T-cell (primary cell): ENCODE results near the gene RFXAP. TPM values are rescaled to one million over a fixed set of nuclear protein-coding genes. Genes with fewer than 3 reads are reported as not detected.
A peak's percentile ranks its signal among the peaks of the same experiment; 100 is the strongest.

Experiments
- ATAC-seq, 4 experiments: fragments of 200-7000 bp in 3 of 4; fragments of 150-1000 bp in 1 of 4; cut with Tn5 transposase; replicated peaks in 1 of 4; 1 replicate in 3 of 4; 2 replicates in 1 of 4; pipeline ENCODE4 v1.10.0; 2021; ENCODE audit warnings: moderate library complexity in 3 of 4, mild to moderate bottlenecking in 2 of 4, moderate number of reproducible peaks in 1 of 4
- CTCF ChIA-PET, 2 donors: fragments of 300-600 bp; sonication (Branson Sonifier 250); formaldehyde crosslinking; loops; one replicate each; lab custom pipeline; 2022; ENCODE audit warnings: antibody characterized with exemption in 2 of 2; lab: Charles Lee
- POLR2A ChIA-PET, 2 donors: fragments of 300-600 bp; sonication (Branson Sonifier 250); formaldehyde crosslinking; loops; one replicate each; lab custom pipeline; 2022; ENCODE audit warnings: antibody characterized with exemption in 2 of 2; lab: Charles Lee
- DNase-seq, 35 experiments: peaks; one replicate each; pipeline versions ENCODE4 v3.0.0 to v3.0.0-alpha.2; 2013 to 2023
- H3K27ac ChIP-seq: one replicate; pipeline ENCODE4 v1.5.1; 2013; ENCODE audit warnings: low read length
- H3K27me3 ChIP-seq, 2 experiments: replicated peaks in 1 of 2; 1 replicate in 1 of 2; 2 replicates in 1 of 2; pipeline versions ENCODE4 v1.6.1 to v1.7.0; 2013; ENCODE audit warnings: low read length in 1 of 2, mixed read lengths in 1 of 2; ENCODE audit not compliant: control insufficient read depth in 2 of 2, insufficient read depth in 2 of 2; ENCODE audit errors: extremely low read depth in 1 of 2
- H3K36me3 ChIP-seq, 2 donors: 1 replicate in 1 of 2; 2 replicates in 1 of 2; pipeline versions ENCODE4 v1.6.1 to v1.7.0; 2013; ENCODE audit warnings: low read length in 1 of 2; ENCODE audit not compliant: control insufficient read depth in 2 of 2, insufficient read depth in 1 of 2; ENCODE audit errors: extremely low read depth in 1 of 2
- H3K4me1 ChIP-seq, 2 experiments: 1 replicate in 1 of 2; 2 replicates in 1 of 2; pipeline versions ENCODE4 v1.6.1 to v1.7.0; 2013; ENCODE audit warnings: low read length in 2 of 2, mixed read lengths in 1 of 2; ENCODE audit not compliant: insufficient read depth in 2 of 2, control insufficient read depth in 1 of 2; ENCODE audit errors: extremely low read depth in 1 of 2
- H3K4me3 ChIP-seq, 2 donors: 1 replicate in 1 of 2; 2 replicates in 1 of 2; pipeline versions ENCODE4 v1.5.1 to v1.7.0; 2013; ENCODE audit warnings: mild to moderate bottlenecking in 2 of 2, low read length in 1 of 2, moderate library complexity in 1 of 2; ENCODE audit not compliant: control insufficient read depth in 1 of 2; ENCODE audit errors: extremely low read depth in 1 of 2
- H3K9me3 ChIP-seq: 2 replicates; pipeline ENCODE4 v1.7.0; 2013
- H3K27ac Mint-ChIP-seq, 2 donors: one replicate each; pipeline ENCODE4 v1.8.0; 2020 to 2021; ENCODE audit warnings: mild to moderate bottlenecking in 2 of 2, mixed read lengths in 2 of 2
- H3K27me3 Mint-ChIP-seq, 2 donors: one replicate each; pipeline ENCODE4 v1.8.0; 2021 to 2022; ENCODE audit warnings: mixed read lengths in 2 of 2
- H3K36me3 Mint-ChIP-seq: one replicate; pipeline ENCODE4 v1.8.0; 2021; ENCODE audit warnings: mixed read lengths
- H3K4me1 Mint-ChIP-seq, 3 donors: one replicate each; pipeline ENCODE4 v1.8.0; 2020 to 2022; ENCODE audit warnings: mixed read lengths in 3 of 3, mild to moderate bottlenecking in 1 of 3
- H3K4me3 Mint-ChIP-seq, 3 donors: one replicate each; pipeline ENCODE4 v1.8.0; 2020 to 2022; ENCODE audit warnings: mild to moderate bottlenecking in 3 of 3, mixed read lengths in 3 of 3, moderate library complexity in 3 of 3
- H3K9me3 Mint-ChIP-seq, 3 donors: one replicate each; pipeline ENCODE4 v1.8.0; 2020 to 2022; ENCODE audit warnings: mixed read lengths in 3 of 3
- WGBS: methylation state at CpG from one replicate; pipeline ENCODE4 v1.1.5; 2013; ENCODE audit warnings: missing lambda C conversion rate; ENCODE audit not compliant: insufficient coverage; 5-methylcytosine and 5-hydroxymethylcytosine counted together
- total RNA-seq, 35 experiments: library from RNA in 6 of 35; stranded (reverse) in 6 of 35; fragments of 120-200 nt in 1 of 35; gene quantifications; one replicate each; pipeline versions ENCODE4 v1.2.1 to v1.2.4 and lab custom pipeline; 2013 to 2026

The RFXAP gene
- total RNA-seq, 5 donors from 2014 or later (not counting 1 experiment from before 2014, with no cell fraction given), result 6.5 to 13.4 (median 9.0) TPM

DNA sequence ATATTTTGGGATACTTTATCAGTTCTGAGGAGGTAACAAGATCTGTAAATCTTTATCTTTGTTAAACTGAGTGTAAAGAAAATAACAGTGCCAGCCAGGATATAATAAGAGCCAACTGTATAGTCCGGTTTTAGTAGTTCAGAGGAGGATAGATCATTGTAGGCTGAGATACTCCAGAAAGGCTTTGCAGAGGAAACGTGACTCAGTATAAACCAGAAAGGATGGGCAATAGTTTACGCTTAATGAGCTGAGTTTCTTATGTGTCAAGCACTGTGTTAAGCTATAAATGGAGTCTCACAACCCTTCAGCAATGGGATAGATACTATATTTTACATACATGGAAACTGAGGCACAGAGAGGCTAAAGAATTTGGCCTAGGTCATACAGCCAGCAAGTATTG, 3.8 kb downstream of the RFXAP start:
- peaks cover 6% of the 10 kb centered on the region for H3K36me3 Mint-ChIP-seq
- ATAC-seq (no peak), DNase-seq (no peak)
- no peaks in the 10 kb centered on the region for H3K9me3 Mint-ChIP-seq
- no peaks in the 10 kb centered on the region for H3K9me3 ChIP-seq
- H3K4me3 Mint-ChIP-seq, result peak overlapping the region in 1 of 3 donors; percentile 5
- WGBS, result 100% methylated on average over 1 of the region's 3 CpGs
- H3K4me1 ChIP-seq, result peaks cover 13 to 25% of the 10 kb centered on the region in 2 experiments
- no peaks in the 10 kb centered on the region for H3K27me3 Mint-ChIP-seq
- no peak overlapping the region for H3K27ac ChIP-seq
- H3K36me3 ChIP-seq, result peaks cover 0 to 10% of the 10 kb centered on the region in 2 donors
- H3K4me3 ChIP-seq, result no peak overlapping the region
- peaks cover 59 to 61% (median 60%) of the 10 kb centered on the region in 3 donors for H3K4me1 Mint-ChIP-seq
- ChIA-PET CTCF (interaction anchor here (0.6 to 1.5 kb wide), 2 partner anchors 13 to 230 kb away, joined by 3 to 4 read pairs; no protein-coding TSS in a partner anchor), POLR2A (no interaction called here)
- H3K27me3 ChIP-seq, result no peaks in the 10 kb centered on the region
- H3K27ac Mint-ChIP-seq, result peak overlapping the region in 1 of 2 donors; percentile 29

DNA sequence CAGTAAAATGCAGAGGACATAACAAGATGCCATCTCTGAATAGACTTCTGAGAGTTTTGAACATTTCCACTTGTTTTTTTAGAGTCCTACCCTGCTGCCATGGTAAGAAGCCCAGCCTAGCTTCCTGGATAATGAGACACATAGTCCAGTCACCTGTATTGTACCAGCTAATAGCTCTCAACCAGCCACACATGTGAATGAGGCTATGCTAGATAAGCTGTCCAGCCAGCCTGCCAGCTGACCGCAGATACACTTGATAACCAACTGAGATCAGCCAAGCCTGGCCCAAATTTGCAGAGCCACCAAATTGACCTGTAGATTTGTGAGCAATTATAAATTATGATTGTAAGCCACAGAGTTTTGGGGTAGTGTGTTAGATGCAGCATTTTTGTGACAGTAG, 10.7 kb downstream of the RFXAP start:
- Histone ChIP-seq H3K4me3 (no peak overlapping the region), H3K9me3 (no peaks in the 10 kb centered on the region), H3K27ac (no peak overlapping the region), H3K36me3 (peaks cover 5 to 19% of the 10 kb centered on the region in 2 donors), H3K4me1 (no peaks in the 10 kb centered on the region), H3K27me3 (no peaks in the 10 kb centered on the region)
- no peak for ATAC-seq
- no peaks in the 10 kb centered on the region for H3K9me3 Mint-ChIP-seq
- no peak overlapping the region for H3K27ac Mint-ChIP-seq
- ChIA-PET CTCF (no interaction called here), POLR2A (interaction anchor here in 1 of 2 donors (0.7 kb wide), 1 partner anchor 20 kb away, joined by 4 read pairs; no protein-coding TSS in a partner anchor)
- WGBS, result 89% methylated on average over 1 of the region's 1 CpG
- H3K36me3 Mint-ChIP-seq, result peaks cover 25% of the 10 kb centered on the region
- H3K27me3 Mint-ChIP-seq, result no peaks in the 10 kb centered on the region
- peaks cover 2 to 6% (median 4%) of the 10 kb centered on the region in 3 donors for H3K4me1 Mint-ChIP-seq
- no peak for DNase-seq
- no peak overlapping the region for H3K4me3 Mint-ChIP-seq

DNA sequence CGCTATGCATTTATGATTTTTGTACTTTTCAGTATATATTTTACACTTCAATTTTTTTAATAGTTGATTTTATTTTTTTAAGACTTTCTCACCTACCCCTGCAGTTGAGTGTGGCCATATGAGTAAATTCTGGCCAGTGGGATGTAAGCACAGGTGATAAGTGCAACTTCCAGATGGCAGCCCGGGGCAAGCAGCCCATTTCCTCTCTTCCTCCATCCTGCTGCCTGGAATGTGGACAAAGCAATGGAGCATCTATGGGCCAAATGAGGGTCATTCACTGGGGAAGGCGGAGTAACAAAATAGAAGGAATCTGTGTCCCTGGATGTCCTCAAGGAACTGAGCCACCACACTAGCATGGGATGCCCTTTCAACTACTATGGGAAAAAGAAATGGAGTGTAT, 12.3 kb downstream of the RFXAP start:
- H3K9me3 ChIP-seq, result no peaks in the 10 kb centered on the region
- ATAC-seq (no peak), DNase-seq (no peak)
- H3K27me3 ChIP-seq, result no peaks in the 10 kb centered on the region
- Mint-ChIP-seq H3K4me1 (no peaks in the 10 kb centered on the region), H3K9me3 (no peaks in the 10 kb centered on the region), H3K27ac (no peak overlapping the region), H3K36me3 (peaks cover 26% of the 10 kb centered on the region), H3K27me3 (no peaks in the 10 kb centered on the region), H3K4me3 (no peak overlapping the region)
- ChIA-PET CTCF (no interaction called here), POLR2A (no interaction called here)
- no CpG with 5 or more reads among the region's 3 CpGs for WGBS
- H3K36me3 ChIP-seq, result peaks cover 5 to 13% of the 10 kb centered on the region in 2 donors
- H3K4me3 ChIP-seq, result no peak overlapping the region
- H3K27ac ChIP-seq, result no peak overlapping the region
- no peaks in the 10 kb centered on the region for H3K4me1 ChIP-seq

DNA sequence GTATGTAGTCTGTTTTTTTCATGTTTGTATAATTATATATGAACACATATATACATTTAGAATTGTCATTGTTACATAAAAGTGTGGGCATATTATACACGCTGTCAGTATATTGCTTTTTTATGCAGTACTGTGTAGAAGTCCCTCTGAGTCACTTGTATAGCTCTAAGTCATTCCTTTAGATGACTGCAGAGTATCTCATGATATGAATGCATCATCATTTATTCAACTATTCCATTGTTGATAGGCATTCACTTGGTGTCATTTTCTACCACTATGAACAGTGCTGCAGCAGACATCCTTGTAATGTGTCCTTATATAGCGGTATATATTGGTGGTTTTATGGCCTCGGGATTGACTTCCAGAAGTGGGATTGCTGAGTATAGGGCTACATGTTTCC, 15.3 kb downstream of the RFXAP start:
- no peaks in the 10 kb centered on the region for H3K27me3 Mint-ChIP-seq
- Histone ChIP-seq H3K4me1 (no peaks in the 10 kb centered on the region), H3K27ac (no peak overlapping the region), H3K36me3 (peaks cover 2 to 5% of the 10 kb centered on the region in 2 donors), H3K9me3 (no peaks in the 10 kb centered on the region), H3K4me3 (no peak overlapping the region), H3K27me3 (no peaks in the 10 kb centered on the region)
- POLR2A ChIA-PET, result no interaction called here
- no peak for DNase-seq
- no peaks in the 10 kb centered on the region for H3K4me1 Mint-ChIP-seq
- no peak overlapping the region for H3K27ac Mint-ChIP-seq
- H3K36me3 Mint-ChIP-seq, result peaks cover 14% of the 10 kb centered on the region
- CTCF ChIA-PET, result interaction anchor here in 1 of 2 donors (0.7 kb wide), 1 partner anchor 58 kb away, joined by 3 read pairs; no protein-coding TSS in a partner anchor
- H3K4me3 Mint-ChIP-seq, result no peak overlapping the region
- no peak for ATAC-seq
- H3K9me3 Mint-ChIP-seq, result no peaks in the 10 kb centered on the region
- no CpG with 5 or more reads among the region's 3 CpGs for WGBS

DNA sequence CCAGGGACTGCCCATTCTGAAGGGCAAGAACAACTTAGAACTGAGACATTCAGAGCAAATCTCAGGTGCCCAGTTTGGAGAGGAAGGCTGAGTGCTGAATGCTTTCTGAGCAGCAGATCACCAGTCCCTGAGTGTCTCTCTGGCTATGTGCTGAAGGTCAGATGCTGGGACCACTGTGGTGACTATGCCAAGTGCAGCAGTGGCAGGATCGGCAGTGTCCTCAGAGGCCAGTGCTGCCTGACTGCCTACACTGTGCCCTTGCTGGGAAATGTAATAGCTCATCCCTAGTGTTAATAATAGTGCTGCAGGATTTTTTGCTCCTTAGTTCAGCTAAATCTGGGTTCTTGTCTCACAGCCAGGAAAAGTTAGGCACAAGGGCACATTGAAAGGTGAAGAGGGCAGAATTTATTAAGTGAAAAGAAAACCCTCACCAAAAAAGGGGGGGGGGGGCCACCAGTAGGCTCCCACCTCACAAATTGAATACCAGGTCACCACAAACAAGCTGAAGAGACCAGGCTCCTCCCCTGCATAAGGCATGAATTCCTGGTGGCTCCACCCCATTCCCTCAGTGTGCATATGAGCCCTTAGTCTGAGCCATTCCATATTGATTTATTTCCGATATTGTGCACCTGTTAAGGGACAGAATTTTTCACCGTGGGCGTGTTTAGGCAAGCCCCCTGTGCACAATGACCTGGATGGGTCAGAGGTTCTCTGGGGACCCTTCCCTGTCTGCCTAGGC, 18.5 kb downstream of the RFXAP start:
- H3K9me3 Mint-ChIP-seq, result no peaks in the 10 kb centered on the region
- H3K9me3 ChIP-seq, result no peaks in the 10 kb centered on the region
- H3K27me3 ChIP-seq, result no peaks in the 10 kb centered on the region
- H3K27me3 Mint-ChIP-seq, result no peaks in the 10 kb centered on the region
- no peak overlapping the region for H3K4me3 ChIP-seq
- ChIA-PET POLR2A (no interaction called here), CTCF (no interaction called here)
- WGBS, result 100% methylated on average over 1 of the region's 4 CpGs
- H3K4me1 ChIP-seq, result no peaks in the 10 kb centered on the region
- no peak for ATAC-seq
- no peaks in the 10 kb centered on the region for H3K36me3 ChIP-seq
- no peak overlapping the region for H3K4me3 Mint-ChIP-seq
- peaks cover 4% of the 10 kb centered on the region for H3K36me3 Mint-ChIP-seq
- H3K4me1 Mint-ChIP-seq, result peaks cover 0 to 4% (median 0%) of the 10 kb centered on the region in 3 donors
- no peak overlapping the region for H3K27ac ChIP-seq
- no peak overlapping the region for H3K27ac Mint-ChIP-seq
- no peak for DNase-seq

DNA sequence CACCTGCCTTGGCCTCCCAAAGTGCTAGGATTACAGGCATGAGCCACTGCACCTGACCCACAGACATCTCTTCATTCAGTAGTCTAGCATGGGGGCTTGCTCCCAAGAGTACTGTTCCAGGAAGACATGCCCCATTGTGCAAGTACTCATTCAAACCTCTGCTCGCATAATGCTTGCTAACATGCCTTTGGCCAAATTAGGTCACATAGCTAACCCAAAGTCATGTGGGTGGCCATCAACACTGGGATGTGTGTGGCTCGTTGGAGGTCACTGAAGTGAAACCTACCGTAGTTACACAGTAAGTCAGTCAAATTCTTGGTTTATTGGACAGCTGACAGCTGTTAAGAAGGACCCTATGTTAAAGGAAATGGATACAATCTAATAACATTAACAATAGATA, 20.3 kb downstream of the RFXAP start:
- Mint-ChIP-seq H3K36me3 (peaks cover 4% of the 10 kb centered on the region), H3K9me3 (no peaks in the 10 kb centered on the region), H3K27me3 (no peaks in the 10 kb centered on the region), H3K27ac (no peak overlapping the region), H3K4me1 (peaks cover 0 to 4% (median 0%) of the 10 kb centered on the region in 3 donors), H3K4me3 (no peak overlapping the region)
- ATAC-seq, result no peak
- H3K27me3 ChIP-seq, result no peaks in the 10 kb centered on the region
- H3K36me3 ChIP-seq, result no peaks in the 10 kb centered on the region
- CTCF ChIA-PET, result no interaction called here
- POLR2A ChIA-PET, result no interaction called here
- H3K27ac ChIP-seq, result no peak overlapping the region
- H3K4me1 ChIP-seq, result no peaks in the 10 kb centered on the region
- H3K9me3 ChIP-seq, result no peaks in the 10 kb centered on the region
- WGBS, result 80% methylated on average over 1 of the region's 3 CpGs
- DNase-seq, result no peak
- no peak overlapping the region for H3K4me3 ChIP-seq
